Measurements from ENCODE around the gene TFAP2C. TPM values are rescaled to one million over a fixed set of nuclear protein-coding genes. Genes with fewer than 3 reads are reported as not detected.

Gene TFAP2C
- total RNA-seq, 1 experiment from 2014 or later = 2.8 TPM

GRCh38 chr20:56631990-56632327, 2.9 kb downstream of the TFAP2C start:
- Histone ChIP-seq H3K4me3 (ENCODE audit: low read depth in 2 of 2, low read length in 2 of 2) (no peak overlapping the region), H3K9me3 (ENCODE audit: control insufficient read depth, insufficient read depth, low read depth, low read length) (no peaks in the 10 kb centered on the region), H3K4me1 (ENCODE audit: control insufficient read depth, insufficient read depth, low read length) (0 out of 2 replicates have a peak, but pooled peaks cover 10% of the 10 kb centered on the region), H3K27ac (ENCODE audit: low read length) (no peak overlapping the region), H3K27me3 (ENCODE audit: control insufficient read depth, insufficient read depth, low read length) (no peaks in the 10 kb centered on the region), H3K36me3 (ENCODE audit: control insufficient read depth, insufficient read depth, low read length) (peaks cover 5% of the 10 kb centered on the region; the same call in 1 of the 2 replicates)
- no TSS peak for BruUV-seq (replicated peaks)
- ChIA-PET POLR2A (interaction anchor here (0.6 kb wide), 1 partner anchor 63 kb away, joined by 5 read pairs; no protein-coding TSS in a partner anchor), CTCF (no interaction called here)
- no peak for TF ChIP-seq CTCF (IDR thresholded peaks at IDR 0.05)
- TF ChIP-seq REST (IDR thresholded peaks at IDR 0.05; ENCODE audit: insufficient read depth in 1 of 2, low read depth in 2 of 2, low read length in 1 of 2) = no peak
- in situ Hi-C loops (cut with HindIII; ENCODE audit: low pct_unique_long_range_greater_than_20kb, low sequenced_read_pairs) = no loop called here
- ATAC-seq (no peak), DNase-seq (ENCODE audit: low read depth, low spot score) (no peak)
- intact Hi-C loops (cut with micrococcal nuclease; ENCODE audit: unreplicated experiment) = no loop called here

- H3K27me3 ChIP-seq (ENCODE audit: control insufficient read depth, insufficient read depth, low read length) = no peaks in the 10 kb centered on the region
- H3K36me3 ChIP-seq (ENCODE audit: control insufficient read depth, insufficient read depth, low read length) = peaks cover 5% of the 10 kb centered on the region; the same call in 1 of the 2 replicates
- TF ChIP-seq REST (IDR thresholded peaks at IDR 0.05; ENCODE audit: insufficient read depth in 1 of 2, low read depth in 2 of 2, low read length in 1 of 2) = no peak
- no peak for TF ChIP-seq POLR2AphosphoS5 (IDR thresholded peaks at IDR 0.05; ENCODE audit: low read depth, low read length)
- no peak for TF ChIP-seq TCF7L2 (IDR thresholded peaks at IDR 0.05; ENCODE audit: low read depth, low read length)
- no peak for TF ChIP-seq SIN3A (IDR thresholded peaks at IDR 0.05; ENCODE audit: borderline replicate concordance, insufficient read depth, low read depth, low read length)
- TF ChIP-seq CTCF (IDR thresholded peaks at IDR 0.05) = no peak
- H3K9me3 ChIP-seq (ENCODE audit: control insufficient read depth, insufficient read depth, low read depth, low read length) = no peaks in the 10 kb centered on the region
- ChIA-PET POLR2A (no interaction called here), CTCF (interaction anchor here (0.6 kb wide), 1 partner anchor 335 kb away, joined by 7 read pairs; no protein-coding TSS in a partner anchor)
- BruUV-seq (replicated peaks) = no TSS peak
- no peak for ATAC-seq
- intact Hi-C loops (cut with micrococcal nuclease; ENCODE audit: unreplicated experiment) (no loop called here), in situ Hi-C loops (cut with HindIII; ENCODE audit: low pct_unique_long_range_greater_than_20kb, low sequenced_read_pairs) (no loop called here)
- H3K27ac ChIP-seq (ENCODE audit: low read length) = no peak overlapping the region
- no peak for DNase-seq (ENCODE audit: low read depth, low spot score)
- H3K4me1 ChIP-seq (ENCODE audit: control insufficient read depth, insufficient read depth, low read length) = 0 out of 2 replicates have a peak, but pooled peaks cover 6% of the 10 kb centered on the region
- H3K4me3 ChIP-seq (ENCODE audit: low read depth in 2 of 2, low read length in 2 of 2) = no peak overlapping the region
These were observed 5.2 kb downstream of the TFAP2C start for GRCh38 chr20:56634307-56634706.
